GM10847 (cell line): ENCODE results near the gene TMEM80.

Source experiments
- POLR2A ChIP-seq: IDR thresholded peaks from 2 replicates; pipeline ENCODE4 v1.6.1; 2011; ENCODE audit not compliant: insufficient read length; ENCODE audit errors: extremely low read depth

TMEM80 gene

DNA sequence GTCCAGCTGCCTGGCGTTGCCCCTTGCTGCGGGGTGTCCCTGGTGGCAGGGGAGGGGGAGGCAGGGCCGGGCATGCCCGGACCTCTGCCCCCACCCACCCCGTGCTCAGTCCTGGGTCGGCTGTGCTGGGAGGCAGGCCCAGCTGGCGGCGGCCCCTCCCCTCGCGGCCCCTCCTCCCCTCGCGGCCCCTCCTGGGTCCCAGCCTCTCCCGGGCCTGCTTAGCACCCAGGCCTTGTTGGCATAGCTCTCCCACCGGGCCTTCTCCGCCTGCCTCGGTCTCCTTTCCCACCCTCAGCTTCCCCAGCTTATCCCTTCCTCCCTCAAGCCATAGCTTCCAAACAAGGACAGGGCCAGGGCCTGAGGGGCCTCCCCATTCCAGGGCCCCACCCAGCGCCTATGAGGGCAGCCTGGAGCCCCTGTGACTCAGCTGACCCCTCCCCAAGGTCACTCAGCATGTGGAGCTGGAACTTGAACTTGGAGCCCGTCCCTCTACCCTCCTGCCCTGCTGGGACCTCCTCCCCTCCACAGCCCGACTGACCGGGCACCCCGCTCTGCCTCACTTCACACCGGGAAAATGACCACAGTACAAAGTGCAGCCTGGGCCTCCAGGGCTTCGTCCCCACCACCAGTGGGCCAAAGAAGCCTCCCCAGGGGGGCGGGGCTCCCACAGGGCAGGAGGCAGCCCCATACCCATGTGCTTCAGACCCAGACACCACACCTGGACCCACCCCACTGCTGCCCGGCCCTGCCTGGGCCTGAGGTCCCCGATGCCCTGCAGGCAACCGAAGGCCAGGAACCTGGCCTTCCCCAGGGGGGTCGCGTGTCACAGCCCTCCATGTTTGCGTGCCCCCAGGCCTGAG, 11.6 kb downstream of the TMEM80 start:
- no peak for TF ChIP-seq POLR2A

DNA sequence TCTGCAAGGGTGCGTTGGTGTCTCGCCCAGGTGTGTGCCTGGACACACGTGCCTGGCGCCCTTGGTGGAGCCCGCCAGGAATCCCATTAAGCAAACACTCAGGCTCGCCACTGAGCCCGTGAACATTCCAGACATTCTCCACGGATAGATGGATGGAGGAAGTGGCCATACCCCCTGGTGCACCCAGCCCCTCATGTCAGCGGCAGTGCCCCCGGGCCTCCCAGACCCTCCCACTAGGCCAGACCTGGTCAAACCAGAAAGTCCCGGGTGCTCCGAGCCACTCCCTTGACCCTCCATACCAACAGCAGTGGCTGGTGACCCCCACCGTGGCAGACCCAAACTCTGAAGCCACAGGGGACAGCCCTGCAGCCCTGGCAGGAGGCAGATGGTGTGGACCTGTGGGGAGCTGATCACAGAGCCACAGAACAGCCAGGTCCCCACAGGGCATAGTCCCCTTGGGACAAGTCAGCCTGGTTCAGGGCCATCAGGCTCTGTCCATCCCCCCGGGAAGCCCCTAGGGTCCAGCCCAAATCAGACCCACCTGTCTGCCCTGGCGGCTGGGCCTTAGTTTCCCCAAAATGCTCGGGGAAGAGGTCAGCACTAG, 12.3 kb downstream of the TMEM80 start:
- TF ChIP-seq POLR2A = no peak

DNA sequence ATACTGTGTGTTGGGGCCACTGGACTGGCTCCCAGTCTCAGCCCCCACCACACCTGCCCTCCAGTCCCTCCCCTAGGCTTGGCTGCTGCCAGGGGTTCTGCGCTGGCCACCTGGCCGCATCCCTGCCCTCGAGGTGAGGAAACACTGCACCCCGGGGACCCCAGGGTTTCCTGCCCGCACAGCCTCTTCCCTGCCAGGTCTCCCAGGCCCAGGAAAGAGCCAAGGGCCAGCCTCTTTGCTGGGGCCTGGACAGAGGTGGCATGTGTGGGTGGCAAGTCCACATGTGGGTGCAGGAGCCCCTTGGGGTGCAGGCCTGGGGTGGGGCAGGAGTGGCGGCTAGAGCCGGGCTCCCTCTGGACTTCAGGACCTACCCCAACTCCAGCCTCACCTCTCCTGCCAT, 12.9 kb downstream of the TMEM80 start:
- no peak for TF ChIP-seq POLR2A

DNA sequence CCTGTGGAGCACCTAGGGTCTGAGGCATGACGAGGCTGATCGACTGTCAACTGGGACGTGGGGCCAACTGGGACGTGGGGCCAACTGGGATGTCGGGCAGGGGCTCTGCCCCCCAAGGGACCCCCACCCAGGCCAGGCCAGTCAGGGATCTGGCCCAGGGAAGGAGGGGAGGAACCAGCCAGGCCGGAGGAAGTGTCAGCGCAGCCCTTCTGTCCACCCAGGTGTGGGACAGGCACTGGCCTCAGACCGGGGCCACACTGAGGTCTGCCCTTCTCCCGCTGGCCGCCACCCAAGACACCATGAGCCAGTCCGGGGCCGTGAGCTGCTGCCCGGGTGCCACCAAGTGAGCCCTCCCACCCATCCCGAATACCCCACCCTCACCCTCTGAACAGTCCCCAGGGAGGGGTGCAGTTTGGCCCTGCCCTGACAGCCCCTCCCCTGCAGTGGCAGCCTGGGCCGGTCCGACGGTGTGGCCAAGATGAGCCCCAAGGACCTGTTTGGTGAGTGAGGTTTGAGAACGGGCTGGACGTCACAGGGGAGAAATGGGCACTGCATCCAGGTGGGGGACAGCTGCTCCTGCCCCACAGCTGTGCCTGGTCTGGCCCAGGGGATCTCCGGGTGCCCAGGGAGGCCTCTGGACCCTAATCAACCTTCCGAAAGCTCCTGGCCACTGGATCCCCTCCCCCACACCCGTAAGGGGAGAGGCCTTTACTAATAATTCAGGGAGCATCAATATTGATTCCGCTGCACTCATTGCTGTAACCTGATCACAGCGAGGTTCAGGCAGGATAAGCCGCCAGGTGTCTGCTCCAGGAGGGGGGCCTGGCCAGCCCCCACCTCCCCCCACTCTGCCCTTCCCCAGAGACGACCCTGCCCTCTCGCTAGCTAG, 13.7 kb downstream of the TMEM80 start:
- TF ChIP-seq POLR2A = no peak

DNA sequence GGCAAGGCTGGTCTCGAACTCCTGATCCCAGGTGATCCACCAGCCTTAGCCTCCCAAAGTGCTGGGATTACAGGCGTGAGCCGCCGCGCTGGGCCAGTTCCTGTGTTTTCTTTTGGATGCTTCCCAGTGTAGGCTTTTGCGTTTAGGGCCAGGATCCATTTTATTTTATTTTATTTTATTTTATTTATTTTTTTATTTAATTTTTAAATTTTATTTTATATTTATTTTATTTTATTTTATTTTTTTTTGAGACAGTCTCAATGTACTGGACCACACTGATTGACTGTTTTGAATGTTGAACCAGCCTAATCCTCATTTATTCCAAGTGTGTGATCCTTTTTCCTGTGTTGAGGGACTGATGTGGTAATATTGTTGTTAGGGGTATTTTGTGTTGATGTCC, 18.8 kb downstream of the TMEM80 start:
- no peak for TF ChIP-seq POLR2A

DNA sequence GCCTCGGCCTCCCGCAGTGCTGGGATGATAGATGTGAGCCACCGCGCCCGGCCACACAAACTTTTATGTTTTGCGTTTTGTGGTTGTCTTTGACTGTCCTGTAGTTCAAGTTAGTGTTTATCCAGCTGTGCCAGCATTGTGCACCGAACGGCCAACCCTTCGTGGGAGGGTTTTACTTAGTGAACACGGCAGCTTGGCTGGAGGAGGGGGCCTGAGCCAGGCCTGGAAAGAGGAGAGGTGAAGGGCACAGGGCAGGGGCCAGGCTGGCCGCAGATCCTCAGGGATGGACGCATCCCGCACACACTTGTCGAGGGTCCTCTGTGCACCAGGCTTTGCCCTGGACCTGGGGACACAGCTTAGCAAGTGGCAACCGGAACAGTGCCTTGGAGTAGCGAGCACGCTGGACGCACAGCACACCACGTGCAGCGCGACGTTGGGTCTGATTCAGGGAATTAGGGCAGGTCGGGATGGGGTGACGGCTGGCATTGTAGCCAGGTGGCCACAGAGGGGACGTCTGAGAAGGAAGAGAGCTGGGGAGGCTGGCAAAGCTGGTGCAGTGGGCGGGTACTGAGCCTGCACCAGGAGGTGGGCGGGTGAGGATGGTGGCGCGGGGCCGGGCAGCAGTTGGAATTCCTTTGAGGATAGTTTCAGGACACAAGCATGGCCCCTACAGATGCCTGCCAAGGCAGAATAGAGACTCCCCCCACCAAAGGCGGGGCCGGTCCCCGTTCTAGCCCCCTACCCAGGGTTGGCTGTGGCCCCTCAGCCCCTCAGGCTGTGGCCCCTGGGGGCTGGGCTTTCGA, 23.8 kb downstream of the TMEM80 start:
- no peak for TF ChIP-seq POLR2A

DNA sequence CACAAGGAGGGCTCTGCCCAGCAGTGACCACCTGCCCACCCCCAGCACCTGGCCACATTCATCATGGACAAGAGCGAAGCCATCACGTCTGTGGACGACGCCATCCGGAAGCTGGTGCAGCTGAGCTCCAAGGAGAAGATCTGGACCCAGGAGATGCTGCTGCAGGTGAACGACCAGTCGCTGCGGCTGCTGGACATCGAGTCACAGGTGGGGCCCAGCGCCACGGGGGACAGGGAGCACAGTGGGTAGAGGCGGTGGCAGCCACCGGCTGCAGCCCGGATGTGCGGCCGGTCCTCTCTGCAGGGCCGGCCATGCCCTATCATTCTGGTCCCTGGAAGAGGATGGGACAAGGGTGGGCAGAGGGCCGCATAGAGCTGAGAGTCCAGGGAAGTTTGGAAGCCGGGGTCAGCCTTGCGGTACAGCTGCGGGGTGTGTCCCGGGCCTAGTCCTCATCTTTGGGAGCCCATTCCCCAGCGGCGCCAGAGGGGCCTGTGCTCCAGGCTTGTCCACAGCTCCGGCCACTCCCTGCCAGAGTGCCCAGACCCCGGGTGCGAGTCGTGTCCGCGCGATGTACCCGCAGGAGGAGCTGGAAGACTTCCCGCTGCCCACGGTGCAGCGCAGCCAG, 24.5 kb downstream of the TMEM80 start:
- TF ChIP-seq POLR2A = no peak

DNA sequence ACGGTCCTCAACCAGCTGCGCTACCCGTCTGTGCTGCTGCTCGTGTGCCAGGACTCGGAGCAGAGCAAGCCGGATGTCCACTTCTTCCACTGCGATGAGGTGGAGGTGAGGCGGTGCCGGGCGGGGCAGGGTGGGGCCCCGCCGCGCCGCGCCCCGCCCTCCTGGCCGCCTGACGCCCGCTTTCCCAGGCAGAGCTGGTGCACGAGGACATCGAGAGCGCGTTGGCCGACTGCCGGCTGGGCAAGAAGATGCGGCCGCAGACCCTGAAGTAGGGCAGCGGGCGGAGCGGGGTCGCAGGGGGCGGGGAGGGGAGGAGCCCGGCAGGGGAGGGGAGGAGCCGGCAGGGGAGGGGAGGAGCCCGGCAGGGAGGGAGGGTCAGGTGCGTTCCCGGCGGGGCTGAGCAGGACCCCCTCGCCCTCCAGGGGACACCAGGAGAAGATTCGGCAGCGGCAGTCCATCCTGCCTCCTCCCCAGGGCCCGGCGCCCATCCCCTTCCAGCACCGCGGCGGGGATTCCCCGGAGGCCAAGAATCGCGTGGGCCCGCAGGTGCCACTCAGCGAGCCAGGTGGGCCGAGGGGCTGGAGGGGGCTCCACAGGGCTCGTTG, 25.1 kb downstream of the TMEM80 start:
- no peak for TF ChIP-seq POLR2A

DNA sequence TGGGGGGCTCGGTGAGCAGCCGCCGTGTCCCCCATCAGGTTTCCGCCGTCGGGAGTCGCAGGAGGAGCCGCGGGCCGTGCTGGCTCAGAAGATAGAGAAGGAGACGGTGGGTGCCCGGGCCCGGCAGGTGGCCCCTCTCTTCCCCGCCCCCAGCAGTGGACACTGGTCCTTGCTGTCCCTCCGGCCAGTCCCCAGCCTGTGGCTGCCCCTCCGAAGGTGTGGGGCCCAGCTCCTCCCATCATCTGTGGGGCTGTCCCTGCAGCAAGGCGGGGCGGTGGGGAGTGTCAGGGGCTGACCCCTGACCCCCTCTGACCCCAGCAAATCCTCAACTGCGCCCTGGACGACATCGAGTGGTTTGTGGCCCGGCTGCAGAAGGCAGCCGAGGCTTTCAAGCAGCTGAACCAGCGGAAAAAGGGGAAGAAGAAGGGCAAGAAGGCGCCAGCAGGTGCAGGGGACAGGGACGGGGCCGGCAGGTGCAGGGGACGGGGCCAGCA, 25.7 kb downstream of the TMEM80 start:
- no peak for TF ChIP-seq POLR2A

DNA sequence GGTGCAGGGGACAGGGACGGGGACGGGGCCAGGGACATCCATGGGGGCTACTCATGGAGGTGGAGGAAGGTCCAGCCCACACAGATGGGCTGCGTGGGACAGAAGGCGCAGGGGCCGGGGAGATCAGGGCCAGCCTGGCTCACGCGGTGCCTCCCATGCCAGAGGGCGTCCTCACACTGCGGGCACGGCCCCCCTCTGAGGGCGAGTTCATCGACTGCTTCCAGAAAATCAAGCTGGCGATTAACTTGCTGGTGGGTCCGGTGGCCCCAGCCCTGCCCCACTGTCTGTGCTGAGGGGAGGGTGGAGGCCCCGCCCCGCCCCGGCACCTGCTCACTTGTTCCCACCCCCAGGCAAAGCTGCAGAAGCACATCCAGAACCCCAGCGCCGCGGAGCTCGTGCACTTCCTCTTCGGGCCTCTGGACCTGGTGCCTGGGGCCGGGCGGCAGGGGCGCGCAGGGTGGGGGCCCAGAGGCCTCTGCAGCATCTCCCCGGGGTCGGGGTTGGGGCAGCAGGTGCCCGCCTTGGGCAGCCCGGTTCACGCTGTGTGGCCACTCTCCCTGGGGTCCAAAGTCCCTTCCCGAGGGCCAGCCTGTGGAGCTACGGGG, 26.2 kb downstream of the TMEM80 start:
- no peak for TF ChIP-seq POLR2A

DNA sequence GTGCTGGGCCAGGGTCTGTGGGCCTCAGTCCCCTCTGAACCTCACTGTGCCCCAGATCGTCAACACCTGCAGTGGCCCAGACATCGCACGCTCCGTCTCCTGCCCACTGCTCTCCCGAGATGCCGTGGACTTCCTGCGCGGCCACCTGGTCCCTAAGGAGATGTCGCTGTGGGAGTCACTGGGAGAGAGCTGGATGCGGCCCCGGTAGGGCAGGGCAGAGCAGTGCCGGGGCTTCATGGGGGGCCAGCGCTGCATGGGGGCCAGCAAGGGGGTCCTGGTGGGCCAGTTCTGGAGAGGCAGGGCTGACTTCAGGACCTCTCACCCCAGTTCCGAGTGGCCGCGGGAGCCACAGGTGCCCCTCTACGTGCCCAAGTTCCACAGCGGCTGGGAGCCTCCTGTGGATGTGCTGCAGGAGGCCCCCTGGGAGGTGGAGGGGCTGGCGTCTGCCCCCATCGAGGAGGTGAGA, 26.8 kb downstream of the TMEM80 start:
- no peak for TF ChIP-seq POLR2A

DNA sequence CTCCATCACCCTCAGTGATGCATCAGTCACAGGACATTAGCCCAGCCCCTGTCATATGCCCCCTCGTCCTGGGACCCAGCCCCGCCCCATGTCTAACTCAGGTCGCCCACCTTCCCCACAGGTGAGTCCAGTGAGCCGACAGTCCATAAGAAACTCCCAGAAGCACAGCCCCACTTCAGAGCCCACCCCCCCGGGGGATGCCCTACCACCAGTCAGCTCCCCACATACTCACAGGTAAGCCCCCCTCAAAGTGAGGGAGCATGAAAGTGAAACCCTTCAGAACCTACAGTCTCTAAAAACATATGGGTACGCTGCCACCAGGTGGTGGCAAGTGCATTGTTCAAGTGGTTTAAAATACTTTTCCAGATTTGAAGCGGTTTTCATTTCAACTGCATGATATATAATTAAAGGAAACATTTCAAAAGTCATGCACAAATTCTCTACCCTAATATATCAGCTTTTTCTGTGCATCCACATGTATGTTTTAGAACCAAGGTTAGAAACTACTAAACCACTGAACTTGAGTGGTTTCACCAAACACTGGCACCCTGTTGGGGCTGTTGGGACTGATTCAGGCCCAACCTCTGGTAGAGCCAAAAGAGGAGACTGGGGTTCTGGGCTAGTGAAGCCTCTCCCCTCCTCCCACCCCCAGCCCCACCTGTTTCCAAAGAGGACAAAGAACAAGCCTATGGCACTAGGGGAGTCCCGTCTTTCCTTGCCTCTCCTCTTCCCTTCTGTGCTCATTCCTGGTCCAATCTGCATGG, 27.7 kb downstream of the TMEM80 start:
- no peak for TF ChIP-seq POLR2A
